OCI-LY7 (cell line): ENCODE data around the gene RAB8B.

ENCODE experiments used
- CTCF ChIP-seq: fragments of 200-600 bp; sonication (generic); conservative IDR thresholded peaks from 2 replicates; pipeline ENCODE4 v1.5.1; 2014; ENCODE audit warnings: mild to moderate bottlenecking, antibody characterized with exemption, low read length, moderate library complexity, mixed read lengths
- EZH2phosphoT487 ChIP-seq: fragments of 200-600 bp; sonication (generic); IDR thresholded peaks from 2 replicates; pipeline ENCODE4 v1.6.1; 2018; ENCODE audit warnings: low read depth, borderline replicate concordance, mild to moderate bottlenecking, mixed run types, antibody characterized with exemption, low read length, moderate library complexity, mixed read lengths

GRCh38 chr15:63276342-63277037 lies 87.1 kb downstream of the RAB8B start:
- no peak for TF ChIP-seq CTCF
- TF ChIP-seq EZH2phosphoT487: no peak
